Measurements from ENCODE around the gene PTPRT.

Gene PTPRT

GRCh38 chr20:43096126-43096930 lies 93.4 kb downstream of the PTPRT start:
- no peak for DNase-seq

GRCh38 chr20:43095034-43095433 lies 94.7 kb downstream of the PTPRT start:
- DNase-seq = no peak

GRCh38 chr20:43092386-43093088 lies 97.2 kb downstream of the PTPRT start:
- no peak for DNase-seq

GRCh38 chr20:43068482-43068881 lies 121.2 kb downstream of the PTPRT start:
- DNase-seq = no peak

- no peak for DNase-seq
These were observed 123.6 kb downstream of the PTPRT start for GRCh38 chr20:43066125-43066524.

- no peak for DNase-seq
These were observed 124.4 kb downstream of the PTPRT start for GRCh38 chr20:43065299-43065698.

- no peak for DNase-seq
These were observed 131.6 kb downstream of the PTPRT start for GRCh38 chr20:43058077-43058476.

GRCh38 chr20:43057317-43057716 lies 132.4 kb downstream of the PTPRT start:
- DNase-seq = no peak

- DNase-seq = no peak
These were observed 134.4 kb downstream of the PTPRT start for GRCh38 chr20:43055181-43055884.

- no peak for DNase-seq
These were observed 137.2 kb downstream of the PTPRT start for GRCh38 chr20:43052532-43052931.

GRCh38 chr20:43046966-43047365 lies 142.7 kb downstream of the PTPRT start:
- no peak for DNase-seq

- DNase-seq = no peak
These were observed 145.8 kb downstream of the PTPRT start for GRCh38 chr20:43043887-43044286.

GRCh38 chr20:43040427-43040826 lies 149.3 kb downstream of the PTPRT start:
- no peak for DNase-seq

- no peak for DNase-seq
These were observed 151.9 kb downstream of the PTPRT start for GRCh38 chr20:43037605-43038309.

GRCh38 chr20:43034981-43035724 lies 154.6 kb downstream of the PTPRT start:
- DNase-seq = no peak

GRCh38 chr20:43032459-43032858 lies 157.2 kb downstream of the PTPRT start:
- DNase-seq = no peak

- no peak for DNase-seq
These were observed 160.5 kb downstream of the PTPRT start for GRCh38 chr20:43029176-43029575.

GRCh38 chr20:43028470-43028869 lies 161.2 kb downstream of the PTPRT start:
- no peak for DNase-seq

GRCh38 chr20:43023836-43024235 lies 165.9 kb downstream of the PTPRT start:
- no peak for DNase-seq

- DNase-seq = no peak
These were observed 167.1 kb downstream of the PTPRT start for GRCh38 chr20:43022568-43022967.

- no peak for DNase-seq
These were observed 167.6 kb downstream of the PTPRT start for GRCh38 chr20:43022081-43022480.
